CD14-positive monocyte (primary cell): ENCODE measurements around the gene PRR14. TPM values are rescaled to one million over a fixed set of nuclear protein-coding genes. Genes with fewer than 3 reads are reported as not detected.

Experiments used
- DNase-seq, 3 donors: peaks; one replicate each; pipeline ENCODE4 v3.0.0-alpha.2; 2011 to 2022
- H2AFZ ChIP-seq: 2 replicates; pipeline ENCODE4 v1.6.0; 2012; ENCODE audit warnings: mild to moderate bottlenecking, low read depth, low read length, inconsistent platforms; ENCODE audit not compliant: insufficient read depth, poor library complexity, severe bottlenecking
- H3K27ac ChIP-seq, 2 donors: 1 replicate in 1 of 2; 2 replicates in 1 of 2; pipeline ENCODE4 v1.5.1; 2012 to 2013; ENCODE audit warnings: low read length in 2 of 2, control low read depth in 1 of 2, inconsistent platforms in 1 of 2, low read depth in 1 of 2, mild to moderate bottlenecking in 1 of 2
- H3K27me3 ChIP-seq, 2 donors: one replicate each; pipeline versions ENCODE4 v1.6.0 to v1.6.1; 2011 to 2013; ENCODE audit warnings: low read length in 2 of 2; ENCODE audit not compliant: control insufficient read depth in 2 of 2, insufficient read depth in 2 of 2
- H3K36me3 ChIP-seq, 2 donors: replicated peaks in 1 of 2; 1 replicate in 1 of 2; 2 replicates in 1 of 2; pipeline versions ENCODE4 v1.5.1 to v1.6.1; 2012 to 2013; ENCODE audit warnings: low read length in 2 of 2, control low read depth in 1 of 2, inconsistent platforms in 1 of 2, mild to moderate bottlenecking in 1 of 2; ENCODE audit not compliant: insufficient read depth in 2 of 2, control insufficient read depth in 1 of 2
- H3K4me1 ChIP-seq, 2 donors: 1 replicate in 1 of 2; 2 replicates in 1 of 2; pipeline versions ENCODE4 v1.5.1 to v1.6.1; 2012 to 2013; ENCODE audit warnings: low read length in 2 of 2, control low read depth in 1 of 2, inconsistent platforms in 1 of 2, mild to moderate bottlenecking in 1 of 2, moderate library complexity in 1 of 2; ENCODE audit not compliant: insufficient read depth in 2 of 2, control insufficient read depth in 1 of 2
- H3K4me2 ChIP-seq: replicated peaks from 2 replicates; pipeline ENCODE3; 2012; ENCODE audit warnings: low read length, moderate library complexity, mild to moderate bottlenecking; ENCODE audit not compliant: poor library complexity, severe bottlenecking; ENCODE audit errors: extremely low read depth
- H3K4me3 ChIP-seq, 3 experiments: fragments of 200-600 bp in 1 of 3; sonication (generic) in 1 of 3; replicated peaks in 1 of 3; 1 replicate in 2 of 3; 2 replicates in 1 of 3; pipeline ENCODE4 v1.5.1; 2011 to 2013; ENCODE audit warnings: low read length in 3 of 3, mild to moderate bottlenecking in 3 of 3, control low read depth in 2 of 3, low read depth in 2 of 3, inconsistent platforms in 1 of 3, moderate library complexity in 1 of 3
- H3K79me2 ChIP-seq: 2 replicates; pipeline ENCODE4 v1.6.0; 2012; ENCODE audit warnings: mild to moderate bottlenecking, control low read depth, inconsistent platforms, low read length, moderate library complexity; ENCODE audit not compliant: insufficient read depth
- H3K9ac ChIP-seq: 2 replicates; pipeline ENCODE4 v1.6.0; 2017; ENCODE audit warnings: low read length, mild to moderate bottlenecking; ENCODE audit not compliant: insufficient read depth, poor library complexity, severe bottlenecking
- H3K9me3 ChIP-seq, 2 donors: replicated peaks in 1 of 2; 1 replicate in 1 of 2; 2 replicates in 1 of 2; pipeline versions ENCODE4 v1.5.1 to v1.6.1; 2012 to 2013; ENCODE audit warnings: low read length in 2 of 2, control low read depth in 1 of 2; ENCODE audit not compliant: control insufficient read depth in 1 of 2, insufficient read depth in 1 of 2
- H4K20me1 ChIP-seq: 2 replicates; pipeline ENCODE4 v1.6.0; 2012; ENCODE audit warnings: mild to moderate bottlenecking, low read length, control low read depth, moderate library complexity; ENCODE audit not compliant: insufficient read depth
- H3K27ac Mint-ChIP-seq, 7 donors: one replicate each; pipeline ENCODE4 v1.8.0; 2020; ENCODE audit warnings: mild to moderate bottlenecking in 7 of 7, mixed read lengths in 7 of 7, moderate library complexity in 6 of 7, inconsistent platforms in 2 of 7
- H3K27me3 Mint-ChIP-seq, 3 donors: one replicate each; pipeline ENCODE4 v1.8.0; 2021 to 2022; ENCODE audit warnings: low read depth in 3 of 3, mild to moderate bottlenecking in 3 of 3, mixed read lengths in 3 of 3, moderate library complexity in 3 of 3, inconsistent platforms in 1 of 3
- H3K36me3 Mint-ChIP-seq, 2 donors: one replicate each; pipeline ENCODE4 v1.8.0; 2020; ENCODE audit warnings: mixed read lengths in 2 of 2, inconsistent platforms in 1 of 2, mild to moderate bottlenecking in 1 of 2
- H3K4me1 Mint-ChIP-seq: one replicate; pipeline ENCODE4 v1.8.0; 2020; ENCODE audit warnings: mild to moderate bottlenecking, mixed read lengths
- H3K4me3 Mint-ChIP-seq, 2 donors: one replicate each; pipeline ENCODE4 v1.8.0; 2020; ENCODE audit warnings: mild to moderate bottlenecking in 2 of 2, mixed read lengths in 2 of 2, moderate library complexity in 1 of 2
- H3K9me3 Mint-ChIP-seq, 7 donors: one replicate each; pipeline ENCODE4 v1.8.0; 2020 to 2022; ENCODE audit warnings: mixed read lengths in 7 of 7, mild to moderate bottlenecking in 6 of 7, moderate library complexity in 6 of 7, inconsistent platforms in 2 of 7
- CTCF ChIP-seq: fragments of 200-600 bp; IDR thresholded peaks from one replicate; pipeline ENCODE4 v1.8.0; 2022; ENCODE audit warnings: antibody characterized with exemption, mild to moderate bottlenecking
- WGBS: methylation state at CpG from one replicate; pipeline ENCODE4 v1.1.5; 2013; ENCODE audit warnings: missing lambda C conversion rate; ENCODE audit not compliant: insufficient coverage; 5-methylcytosine and 5-hydroxymethylcytosine counted together
- intact Hi-C, 2 donors: fragments of 100-400 bp; cut with micrococcal nuclease; formaldehyde crosslinking; loops; one replicate each; pipeline versions ENCODE4 v1.15.0 to v1.15.1; 2023
- polyA plus RNA-seq, 3 donors: library from polyadenylated mRNA; depleted of rRNA in 1 of 3; unstranded in 2 of 3; stranded (reverse) in 1 of 3; fragments of 300-500 nt in 2 of 3; fragments of >200 nt in 1 of 3; fragmentation: Illumina TruSeq in 2 of 3; gene quantifications; 1 replicate in 2 of 3; 2 replicates in 1 of 3; pipeline ENCODE4 v1.2.3, GENCODE V29; 2012 to 2021

The PRR14 gene
- polyA plus RNA-seq, 3 donors: 6.1 to 32.6 (median 10.4) TPM

- Mint-ChIP-seq H3K4me3 (peak overlapping the region in 1 of 2 donors; percentile 41), H3K27ac (peak overlapping the region in 4 of 7 donors; percentile 20 to 85 (median 56)), H3K36me3 (peaks cover 60 to 68% of the 10 kb centered on the region in 2 donors), H3K9me3 (no peaks in the 10 kb centered on the region), H3K27me3 (peaks cover 0 to 1% (median 0%) of the 10 kb centered on the region in 3 donors), H3K4me1 (peaks cover 28% of the 10 kb centered on the region)
- Histone ChIP-seq H3K4me2 (no peak overlapping the region), H3K4me1 (peaks cover 24 to 28% of the 10 kb centered on the region in 2 donors), H2AFZ (no peak overlapping the region), H3K27me3 (no peaks in the 10 kb centered on the region), H3K9ac (no peak overlapping the region), H3K27ac (peak overlapping the region in 1 of 2 donors; percentile 99), H3K4me3 (no peak overlapping the region), H3K9me3 (no peaks in the 10 kb centered on the region), H3K79me2 (peaks cover 58% of the 10 kb centered on the region), H3K36me3 (peaks cover 62 to 65% of the 10 kb centered on the region in 2 donors), H4K20me1 (peaks cover 79% of the 10 kb centered on the region)
- WGBS: 97% methylated on average over 13 of the region's 17 CpGs
- intact Hi-C loops: no loop called here
- TF ChIP-seq CTCF: no peak
- DNase-seq: peak in 1 of 3 donors; percentile 4
These were observed 11.7 kb downstream of the PRR14 start for GRCh38 chr16:30662449-30662848.

GRCh38 chr16:30663038-30663437 lies 12.3 kb downstream of the PRR14 start:
- peaks cover 58% of the 10 kb centered on the region for H3K79me2 ChIP-seq
- DNase-seq: no peak
- no peak overlapping the region for H3K9ac ChIP-seq
- H3K27ac ChIP-seq: no peak overlapping the region
- H3K4me2 ChIP-seq: no peak overlapping the region
- peaks cover 21 to 25% of the 10 kb centered on the region in 2 donors for H3K4me1 ChIP-seq
- 96% methylated on average over 7 of the region's 8 CpGs for WGBS
- no peaks in the 10 kb centered on the region for H3K27me3 ChIP-seq
- H4K20me1 ChIP-seq: peaks cover 85% of the 10 kb centered on the region
- no peaks in the 10 kb centered on the region for H3K9me3 ChIP-seq
- Mint-ChIP-seq H3K27me3 (peaks cover 0 to 1% (median 0%) of the 10 kb centered on the region in 3 donors), H3K4me1 (peaks cover 26% of the 10 kb centered on the region), H3K27ac (peak overlapping the region in 4 of 7 donors; percentile 24 to 63 (median 58)), H3K36me3 (peaks cover 66 to 74% of the 10 kb centered on the region in 2 donors), H3K4me3 (no peak overlapping the region), H3K9me3 (no peaks in the 10 kb centered on the region)
- peaks cover 68 to 71% of the 10 kb centered on the region in 2 donors for H3K36me3 ChIP-seq
- intact Hi-C loops: no loop called here
- TF ChIP-seq CTCF: no peak
- no peak overlapping the region for H3K4me3 ChIP-seq
- H2AFZ ChIP-seq: no peak overlapping the region
